HG03159 (cell line): ENCODE data around the gene SON.

Experiments used
- ATAC-seq: cut with Tn5 transposase; IDR thresholded peaks from one replicate; pipeline ENCODE4 v1.9.1; 2021; ENCODE audit warnings: mild to moderate bottlenecking, moderate library complexity; ENCODE audit not compliant: unreplicated experiment

Gene SON

GRCh38 chr21:33541756-33542639, 840 bp upstream of the SON start, which contains the start of gene GART:
Gene GART (minus strand): TSS chr21:33542117. CDS start chr21:33539315, 2,802 bp downstream.
- ATAC-seq, result peak; percentile 55

GRCh38 chr21:33543505-33544129, 779 bp downstream of the SON start:
- ATAC-seq, result peak; percentile 14

GRCh38 chr21:33544451-33545195, 1.8 kb downstream of the SON start:
- no peak for ATAC-seq

- ATAC-seq, result no peak
These were observed 3.2 kb downstream of the SON start for GRCh38 chr21:33546086-33546485.

GRCh38 chr21:33549848-33550771, 7.3 kb downstream of the SON start:
- no peak for ATAC-seq

GRCh38 chr21:33550772-33551660, 8.2 kb downstream of the SON start:
- no peak for ATAC-seq

- no peak for ATAC-seq
These were observed 8.8 kb downstream of the SON start for GRCh38 chr21:33551664-33552063.

- no peak for ATAC-seq
These were observed 9.5 kb downstream of the SON start for GRCh38 chr21:33552093-33552998.

- ATAC-seq, result no peak
These were observed 10.3 kb downstream of the SON start for GRCh38 chr21:33552999-33553598.

GRCh38 chr21:33554236-33554981, 11.6 kb downstream of the SON start:
- ATAC-seq, result no peak

- no peak for ATAC-seq
These were observed 12.1 kb downstream of the SON start for GRCh38 chr21:33554982-33555344.

GRCh38 chr21:33557447-33557846, 14.6 kb downstream of the SON start:
- no peak for ATAC-seq

- ATAC-seq, result no peak
These were observed 16.1 kb downstream of the SON start for GRCh38 chr21:33558777-33559421.

- no peak for ATAC-seq
These were observed 17.0 kb downstream of the SON start for GRCh38 chr21:33559813-33560212.

- ATAC-seq, result no peak
These were observed 18.1 kb downstream of the SON start for GRCh38 chr21:33560965-33561364.

GRCh38 chr21:33561373-33561772, 18.5 kb downstream of the SON start:
- ATAC-seq, result no peak

- ATAC-seq, result no peak
These were observed 19.6 kb downstream of the SON start for GRCh38 chr21:33562389-33562788.
